Aorta (tissue), 5 donors: Measurements from ENCODE around the gene PPP2R2D. TPM values are rescaled to one million over a fixed set of nuclear protein-coding genes. Genes with fewer than 3 reads are reported as not detected.

Experiments
- ATAC-seq: fragments of 200-7000 bp; cut with Tn5 transposase; one replicate; pipeline ENCODE4 v1.9.1; 2022; ENCODE audit warnings: moderate library complexity; ENCODE audit not compliant: low FRiP score
- DNase-seq, 2 donors: peaks; one replicate each; pipeline ENCODE4 v3.0.0-alpha.2; 2020
- H3K27ac ChIP-seq, 2 donors: one replicate each; pipeline ENCODE4 v1.5.1; 2013; ENCODE audit warnings: low read length in 2 of 2, mild to moderate bottlenecking in 2 of 2, moderate library complexity in 2 of 2, control low read depth in 1 of 2, inconsistent platforms in 1 of 2, low read depth in 1 of 2
- H3K27me3 ChIP-seq, 2 donors: one replicate each; pipeline ENCODE4 v1.6.1; 2013; ENCODE audit warnings: control low read depth in 1 of 2, low read length in 1 of 2, mild to moderate bottlenecking in 1 of 2, moderate library complexity in 1 of 2; ENCODE audit not compliant: insufficient read depth in 2 of 2, control insufficient read depth in 1 of 2
- H3K36me3 ChIP-seq, 2 donors: one replicate each; pipeline ENCODE4 v1.6.1; 2013; ENCODE audit warnings: control low read depth in 1 of 2, low read length in 1 of 2, mild to moderate bottlenecking in 1 of 2; ENCODE audit not compliant: insufficient read depth in 2 of 2, control insufficient read depth in 1 of 2
- H3K4me1 ChIP-seq, 2 donors: one replicate each; pipeline ENCODE4 v1.6.1; 2013; ENCODE audit warnings: low read length in 2 of 2, control low read depth in 1 of 2, mild to moderate bottlenecking in 1 of 2, moderate library complexity in 1 of 2; ENCODE audit not compliant: insufficient read depth in 2 of 2, control insufficient read depth in 1 of 2
- H3K4me3 ChIP-seq, 2 donors: one replicate each; pipeline ENCODE4 v1.5.1; 2013; ENCODE audit warnings: low read length in 2 of 2, control low read depth in 1 of 2, mild to moderate bottlenecking in 1 of 2
- H3K9me3 ChIP-seq: one replicate; pipeline ENCODE4 v1.6.1; 2013; ENCODE audit warnings: mild to moderate bottlenecking, low read length; ENCODE audit not compliant: control insufficient read depth
- WGBS, 2 donors: extraction: QIAGEN DNeasy Blood & Tissue Kit; methylation state at CpG; one replicate each; pipeline ENCODE4 v1.1.7; 2013; 5-methylcytosine and 5-hydroxymethylcytosine counted together
- intact Hi-C, 2 donors: fragments of 100-400 bp; cut with DNase I; formaldehyde crosslinking; loops; one replicate each; pipeline versions ENCODE4 v1.14.2 to v1.15.0; 2022
- polyA plus RNA-seq, 2 donors: library from polyadenylated mRNA; stranded (reverse); fragments of 200-250 nt; gene quantifications; one replicate each; pipeline ENCODE4 v1.2.3, GENCODE V29; 2013
- total RNA-seq, 2 donors: library from RNA; stranded (reverse); fragmentation: NEBNext Ultra II Directional; extraction: Animal tissue kit (Norgen Biotek cat#: 25700); gene quantifications; one replicate each; pipeline ENCODE4 v1.2.1, GENCODE V29; 2021
- donor health status: healthy with polysubstance abuse.
- donor health status: Bipolar disorder and iron deficiency.
- donor health status: DM: no; HTN: no; CAD: no.
- donor health status: DM: no; HTN: no; CAD: no.
- donor health status: DM: yes; HTN: yes; CAD: no.

Gene PPP2R2D
- total and polyA plus RNA-seq, 4 donors = 14.0 to 29.4 (median 26.1) TPM

DNA sequence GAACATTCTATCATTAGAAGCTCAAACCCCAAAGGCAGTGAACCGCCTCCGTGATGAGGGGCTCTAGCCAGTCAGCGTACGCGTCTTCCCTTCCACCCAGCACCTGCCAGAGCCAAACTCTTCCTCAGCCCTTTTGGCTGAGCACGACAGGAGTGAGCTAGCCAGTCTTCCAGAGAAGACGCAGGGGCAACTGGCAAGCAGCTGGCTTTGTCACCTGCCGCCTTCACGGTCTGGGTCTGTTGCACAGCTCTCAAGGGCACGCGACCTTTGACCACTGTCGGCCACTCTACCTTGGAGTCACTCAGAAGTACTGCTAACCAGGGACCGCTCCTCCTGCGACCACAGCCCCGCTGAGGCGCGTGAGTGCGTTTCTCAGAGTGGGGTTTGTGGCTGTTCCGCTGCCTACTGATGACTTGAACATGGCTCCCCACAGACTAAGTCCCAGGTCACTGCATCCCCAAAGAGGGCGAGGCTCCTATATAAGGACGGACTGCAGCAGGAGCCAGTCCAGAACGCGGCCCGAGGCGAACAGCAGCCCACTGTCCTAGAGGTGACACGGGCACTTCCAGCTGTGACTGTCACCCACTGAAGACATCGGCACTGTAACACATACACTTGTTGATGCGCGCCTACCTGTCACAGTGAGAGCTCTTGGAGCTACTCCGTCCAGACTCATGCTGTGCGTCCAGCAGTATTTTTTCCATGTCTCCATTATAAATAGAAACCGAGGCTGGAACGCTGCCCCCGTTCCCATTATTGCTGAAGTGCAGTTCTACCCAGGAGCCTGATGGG is 72.5 kb downstream of the PPP2R2D start:
- no peaks in the 10 kb centered on the region for H3K27me3 ChIP-seq
- intact Hi-C loops = no loop called here
- no peak overlapping the region for H3K27ac ChIP-seq
- WGBS, 2 donors = 92 to 95% methylated on average over 34 of the region's 34 CpGs
- ATAC-seq (no peak), DNase-seq (no peak)
- H3K4me1 ChIP-seq = no peaks in the 10 kb centered on the region
- no peak overlapping the region for H3K4me3 ChIP-seq
- H3K36me3 ChIP-seq = peaks cover 0 to 3% of the 10 kb centered on the region in 2 donors
- H3K9me3 ChIP-seq = no peaks in the 10 kb centered on the region

DNA sequence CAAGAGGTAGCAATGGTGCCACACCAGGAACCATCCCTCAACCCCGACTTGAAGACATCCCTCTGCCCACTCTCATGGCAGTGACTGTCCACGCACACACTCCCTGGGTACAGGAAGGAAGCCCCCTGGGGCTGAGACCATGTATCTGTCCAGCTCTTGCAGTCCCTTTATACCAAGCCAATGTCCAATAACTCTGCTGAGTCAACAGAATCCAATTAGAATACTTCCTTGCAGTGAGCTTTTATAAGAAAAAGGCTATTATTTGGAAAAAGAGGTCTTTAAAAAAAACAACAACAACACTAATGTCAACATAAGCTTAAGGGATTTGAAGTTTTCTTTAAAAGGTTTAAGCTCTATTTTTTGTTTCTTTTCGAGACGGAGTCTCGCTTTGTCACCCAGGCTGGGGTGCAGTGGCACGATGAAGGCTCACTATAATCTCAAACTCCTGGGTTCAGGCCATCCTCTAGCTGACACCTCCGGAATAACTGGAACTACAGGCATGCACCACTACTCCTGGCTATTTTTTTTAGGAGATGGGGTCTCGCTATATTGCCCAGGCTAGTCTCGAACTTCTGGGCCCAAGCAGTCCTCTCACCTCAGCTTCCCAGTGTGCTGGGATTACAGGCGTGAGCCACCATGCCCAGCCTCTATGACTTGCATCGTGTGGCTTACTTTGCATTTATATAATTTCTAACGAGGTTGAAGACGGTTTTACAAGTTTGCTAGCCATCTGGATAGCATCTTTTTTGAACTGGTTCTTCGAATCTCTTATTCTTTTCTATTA is 73.4 kb downstream of the PPP2R2D start:
- H3K27me3 ChIP-seq = no peaks in the 10 kb centered on the region
- H3K36me3 ChIP-seq = peaks cover 0 to 1% of the 10 kb centered on the region in 2 donors
- H3K4me1 ChIP-seq = no peaks in the 10 kb centered on the region
- DNase-seq = no peak
- H3K27ac ChIP-seq = no peak overlapping the region
- H3K9me3 ChIP-seq = no peaks in the 10 kb centered on the region
- intact Hi-C loops = no loop called here
- WGBS, 2 donors = 88 to 96% methylated on average over 14 of the region's 14 CpGs
- no peak for ATAC-seq
- H3K4me3 ChIP-seq = no peak overlapping the region

GRCh38 chr10:131975003-131975402 is 74.2 kb downstream of the PPP2R2D start:
- Histone ChIP-seq H3K27me3 (no peaks in the 10 kb centered on the region), H3K4me3 (no peak overlapping the region), H3K4me1 (no peaks in the 10 kb centered on the region), H3K36me3 (no peaks in the 10 kb centered on the region), H3K27ac (no peak overlapping the region), H3K9me3 (no peaks in the 10 kb centered on the region)
- no peak for ATAC-seq
- DNase-seq = no peak
- 79 to 83% methylated on average over 6 of the region's 6 CpGs for WGBS, 2 donors
- intact Hi-C loops = no loop called here

DNA sequence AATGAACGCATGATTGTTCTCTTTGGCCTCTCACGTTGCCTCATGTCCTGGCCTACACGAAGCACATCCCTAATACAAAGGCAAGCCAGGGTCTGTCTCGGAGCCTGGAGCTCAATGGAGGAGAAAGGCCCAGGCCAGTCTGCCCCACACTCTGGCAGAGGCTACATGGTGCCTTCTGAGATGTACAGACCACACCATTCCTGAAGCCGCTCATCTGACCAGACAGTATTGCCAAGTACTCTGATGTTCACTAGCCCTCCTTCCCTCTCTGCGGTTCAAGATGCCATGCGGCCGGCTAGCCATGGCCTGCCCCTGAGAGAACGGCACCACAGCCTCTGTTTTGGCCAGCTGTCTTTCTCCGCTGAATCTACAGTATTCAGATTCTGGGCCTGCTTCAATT is 75.0 kb downstream of the PPP2R2D start:
- no peaks in the 10 kb centered on the region for H3K9me3 ChIP-seq
- no peaks in the 10 kb centered on the region for H3K27me3 ChIP-seq
- H3K36me3 ChIP-seq = no peaks in the 10 kb centered on the region
- intact Hi-C loops = no loop called here
- WGBS, 2 donors = 96 to 97% methylated on average over 10 of the region's 10 CpGs
- no peak for DNase-seq
- no peak for ATAC-seq
- H3K27ac ChIP-seq = no peak overlapping the region
- no peaks in the 10 kb centered on the region for H3K4me1 ChIP-seq
- no peak overlapping the region for H3K4me3 ChIP-seq

DNA sequence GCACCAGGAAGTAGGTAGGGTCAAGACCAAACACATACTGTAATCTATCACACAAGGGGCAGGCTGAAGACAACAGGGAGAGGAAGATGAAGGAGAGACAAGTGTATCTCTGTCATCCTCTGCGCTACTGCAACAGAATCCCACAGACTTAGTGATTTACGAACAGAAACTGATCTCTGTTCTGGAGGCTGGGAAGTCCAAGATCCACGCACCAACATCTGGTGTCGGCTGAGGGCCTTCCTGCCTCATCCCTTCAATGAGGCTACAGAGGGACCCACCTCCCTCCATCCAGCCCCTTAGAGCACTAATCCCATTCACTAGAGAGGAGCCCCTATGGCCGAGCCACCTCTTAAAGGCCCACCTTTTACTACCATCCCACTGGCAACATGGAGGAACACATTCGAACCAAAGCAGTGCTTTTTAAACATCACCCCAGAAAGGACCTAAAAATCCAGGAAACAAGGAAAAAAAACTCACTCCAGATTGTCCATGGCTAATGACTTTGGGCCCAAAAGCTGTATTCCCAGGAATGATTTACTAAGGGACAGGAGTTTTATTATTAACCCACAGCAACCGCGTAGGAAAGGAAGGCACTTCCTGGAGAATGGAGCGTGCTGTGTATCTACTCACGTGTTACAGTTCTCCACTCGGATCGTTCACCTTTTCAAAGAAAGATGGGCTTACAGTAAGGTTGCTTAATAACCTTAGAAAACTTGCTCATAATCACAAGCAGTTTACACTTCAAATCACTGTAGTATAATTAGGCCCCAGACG is 76.7 kb downstream of the PPP2R2D start:
- no peak overlapping the region for H3K4me3 ChIP-seq
- H3K9me3 ChIP-seq = no peaks in the 10 kb centered on the region
- H3K27ac ChIP-seq = no peak overlapping the region
- WGBS, 2 donors = 92 to 94% methylated on average over 13 of the region's 13 CpGs
- no peaks in the 10 kb centered on the region for H3K36me3 ChIP-seq
- H3K4me1 ChIP-seq = no peaks in the 10 kb centered on the region
- DNase-seq (no peak), ATAC-seq (no peak)
- no peaks in the 10 kb centered on the region for H3K27me3 ChIP-seq
- intact Hi-C loops = no loop called here

DNA sequence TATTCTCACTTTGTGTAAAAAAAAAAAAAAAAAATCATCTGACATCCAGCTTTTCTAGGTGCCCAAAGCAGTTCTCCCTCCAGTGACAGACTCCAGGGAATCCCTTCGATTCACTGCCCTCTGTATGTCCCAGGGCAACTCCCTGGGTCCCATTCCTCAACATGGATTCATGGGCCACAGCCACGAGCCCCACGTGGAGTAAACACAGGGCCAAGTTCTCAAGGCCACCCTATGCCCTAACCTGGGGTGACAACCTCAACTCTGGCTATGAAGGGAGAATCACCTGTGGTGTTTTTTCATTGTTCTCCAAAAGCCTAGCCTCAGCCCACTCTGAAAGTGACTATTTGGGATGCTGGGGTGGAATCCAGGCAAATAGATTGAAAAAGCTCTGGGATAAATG is 77.6 kb downstream of the PPP2R2D start:
- no peaks in the 10 kb centered on the region for H3K27me3 ChIP-seq
- H3K4me3 ChIP-seq = no peak overlapping the region
- DNase-seq (no peak), ATAC-seq (no peak)
- WGBS, 2 donors = 92% methylated on average over 3 of the region's 3 CpGs
- no peaks in the 10 kb centered on the region for H3K9me3 ChIP-seq
- no peaks in the 10 kb centered on the region for H3K36me3 ChIP-seq
- no peaks in the 10 kb centered on the region for H3K4me1 ChIP-seq
- intact Hi-C loops = no loop called here
- no peak overlapping the region for H3K27ac ChIP-seq

- 88 to 89% methylated on average over 6 of the region's 6 CpGs for WGBS, 2 donors
- H3K36me3 ChIP-seq = no peaks in the 10 kb centered on the region
- H3K27me3 ChIP-seq = no peaks in the 10 kb centered on the region
- H3K9me3 ChIP-seq = no peaks in the 10 kb centered on the region
- no peak overlapping the region for H3K27ac ChIP-seq
- intact Hi-C loops = no loop called here
- DNase-seq (no peak), ATAC-seq (no peak)
- H3K4me1 ChIP-seq = no peaks in the 10 kb centered on the region
- no peak overlapping the region for H3K4me3 ChIP-seq
These were observed 78.0 kb downstream of the PPP2R2D start for GRCh38 chr10:131978851-131979250.

DNA sequence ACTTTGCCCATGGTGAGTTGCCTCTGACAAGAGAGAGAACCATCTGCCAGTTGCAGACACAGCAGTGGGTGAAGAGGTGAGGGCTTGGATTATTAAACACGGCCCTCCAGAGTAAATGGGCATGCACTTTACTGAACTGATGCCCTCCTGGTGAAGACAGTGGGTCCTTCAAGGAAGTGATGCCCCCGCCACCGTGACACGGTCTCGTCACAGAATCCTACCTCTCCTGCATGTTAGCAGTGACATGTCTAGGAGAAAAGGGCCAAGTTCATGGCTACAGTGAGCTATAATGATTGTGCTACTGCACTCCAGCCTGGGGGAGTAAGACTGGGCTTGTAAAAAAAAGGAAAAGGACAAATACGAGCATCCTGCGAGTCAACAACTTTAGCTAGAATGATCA is 78.5 kb downstream of the PPP2R2D start:
- Histone ChIP-seq H3K27me3 (no peaks in the 10 kb centered on the region), H3K36me3 (no peaks in the 10 kb centered on the region), H3K4me3 (no peak overlapping the region), H3K9me3 (no peaks in the 10 kb centered on the region), H3K4me1 (no peaks in the 10 kb centered on the region), H3K27ac (no peak overlapping the region)
- intact Hi-C loops = no loop called here
- ATAC-seq (no peak), DNase-seq (no peak)
- WGBS, 2 donors = 77 to 78% methylated on average over 7 of the region's 7 CpGs
